Endothelial cell of umbilical vein (primary cell): ENCODE data around the gene ADGRL3. TPM values are rescaled to one million over a fixed set of nuclear protein-coding genes. Genes with fewer than 3 reads are reported as not detected.

ENCODE experiments used
- BruUV-seq: library from RNA; stranded (reverse); fragments of 400-500 nt; replicated peaks from 2 replicates; lab custom pipeline; 2021; lab: Mats Ljungman, UMichigan
- CTCF ChIA-PET: fragments of 300-600, 350-600 bp; sonication (Branson Sonifier 250); formaldehyde crosslinking; loops from one replicate; lab custom pipeline; 2021; ENCODE audit warnings: antibody characterized with exemption, inconsistent platforms; lab: Charles Lee
- POLR2A ChIA-PET: fragments of 300-600, 350-600 bp; sonication (Branson Sonifier 250); formaldehyde crosslinking; loops from one replicate; lab custom pipeline; 2021; ENCODE audit warnings: antibody characterized with exemption, inconsistent platforms; lab: Charles Lee
- DNase-seq: peaks from one replicate; pipeline ENCODE4 v3.0.0-alpha.2; 2011; ENCODE audit warnings: low read depth, low spot score
- FAIRE-seq: peaks from 2 replicates; lab custom pipeline; 2011; peaks lifted over from hg19 to GRCh38; lab: Jason Lieb, UNC
- H2AFZ ChIP-seq: 2 replicates; pipeline ENCODE4 v1.6.0; 2012; ENCODE audit warnings: low read depth, low read length, control low read depth, inconsistent platforms
- H3K27ac ChIP-seq: 2 replicates; pipeline ENCODE4 v1.5.1; 2011; ENCODE audit warnings: low read depth, mild to moderate bottlenecking, control low read depth, low read length, moderate library complexity; ENCODE audit not compliant: insufficient read depth
- H3K27me3 ChIP-seq, 2 experiments: 2 replicates each; pipeline versions ENCODE4 v1.6.0 to v1.6.1; 2011; ENCODE audit warnings: low read length in 2 of 2, mixed read lengths in 1 of 2; ENCODE audit not compliant: control insufficient read depth in 2 of 2, insufficient read depth in 2 of 2
- H3K36me3 ChIP-seq, 2 experiments: 2 replicates in 1 of 2; 3 replicates in 1 of 2; pipeline ENCODE4 v1.5.1; 2011; ENCODE audit warnings: low read length in 2 of 2, mild to moderate bottlenecking in 1 of 2, moderate library complexity in 1 of 2; ENCODE audit not compliant: control insufficient read depth in 2 of 2, insufficient read depth in 2 of 2; ENCODE audit errors: extremely low read depth in 1 of 2
- H3K4me1 ChIP-seq: 3 replicates; pipeline ENCODE4 v1.5.1; 2011; ENCODE audit warnings: mild to moderate bottlenecking, low read length; ENCODE audit not compliant: control insufficient read depth, insufficient read depth; ENCODE audit errors: extremely low read depth
- H3K4me2 ChIP-seq: 2 replicates; pipeline ENCODE4 v1.6.1; 2011; ENCODE audit warnings: low read length, control low read depth, mixed read lengths; ENCODE audit not compliant: insufficient read depth
- H3K4me3 ChIP-seq, 3 experiments: fragments of 200-600 bp in 1 of 3; sonication (generic), shearing (Covaris generic) in 1 of 3; replicated peaks in 1 of 3; 2 replicates each; pipeline ENCODE4 v1.5.1; 2011 to 2016; ENCODE audit warnings: control low read depth in 3 of 3, low read length in 3 of 3, mild to moderate bottlenecking in 2 of 3, inconsistent platforms in 1 of 3, low read depth in 1 of 3, moderate library complexity in 1 of 3; ENCODE audit not compliant: insufficient read depth in 1 of 3
- H3K79me2 ChIP-seq: 2 replicates; pipeline ENCODE4 v1.6.0; 2012; ENCODE audit warnings: low read length, inconsistent platforms; ENCODE audit not compliant: control insufficient read depth, insufficient read depth
- H3K9ac ChIP-seq: replicated peaks from 2 replicates; pipeline ENCODE3; 2011; ENCODE audit warnings: low read length, control low read depth; ENCODE audit not compliant: insufficient read depth; ENCODE audit errors: extremely low read depth
- H3K9me1 ChIP-seq: replicated peaks from 3 replicates; pipeline ENCODE4 v1.6.0; 2011; ENCODE audit warnings: mild to moderate bottlenecking, low read length; ENCODE audit not compliant: control insufficient read depth, insufficient read depth; ENCODE audit errors: extremely low read depth
- H3K9me3 ChIP-seq: replicated peaks from 2 replicates; pipeline ENCODE4 v1.5.1; 2012; ENCODE audit warnings: low read length, inconsistent platforms; ENCODE audit not compliant: control insufficient read depth, insufficient read depth
- H4K20me1 ChIP-seq: replicated peaks from 2 replicates; pipeline ENCODE3; 2011; ENCODE audit warnings: mild to moderate bottlenecking, low read length; ENCODE audit not compliant: control insufficient read depth, insufficient read depth; ENCODE audit errors: extremely low read depth
- CTCF ChIP-seq, 2 donors: IDR thresholded peaks; 1 replicate in 1 of 2; 2 replicates in 1 of 2; pipeline ENCODE4 v1.5.1; 2011; ENCODE audit warnings: low read length in 2 of 2, mild to moderate bottlenecking in 2 of 2, moderate library complexity in 2 of 2, control low read depth in 1 of 2, inconsistent platforms in 1 of 2, low read depth in 1 of 2; ENCODE audit not compliant: insufficient read depth in 1 of 2; ENCODE audit errors: extremely low read depth in 1 of 2
- EZH2 ChIP-seq: IDR thresholded peaks from 2 replicates; pipeline ENCODE4 v1.6.1; 2012; ENCODE audit warnings: borderline replicate concordance, low read depth, mild to moderate bottlenecking, moderate library complexity, low read length, inconsistent platforms; ENCODE audit not compliant: severe bottlenecking
- FOS ChIP-seq: IDR thresholded peaks from 2 replicates; pipeline ENCODE4 v1.6.1; 2011; ENCODE audit warnings: mild to moderate bottlenecking, low read length, moderate library complexity, borderline replicate concordance; ENCODE audit not compliant: insufficient read depth
- GATA2 ChIP-seq: IDR thresholded peaks from 2 replicates; pipeline ENCODE4 v1.7.0; 2011; ENCODE audit warnings: low read depth, mild to moderate bottlenecking, moderate library complexity, mixed read lengths, low read length; ENCODE audit not compliant: insufficient read length, insufficient read depth
- JUN ChIP-seq: IDR thresholded peaks from 2 replicates; pipeline ENCODE4 v1.6.1; 2011; ENCODE audit warnings: borderline replicate concordance, low read depth; ENCODE audit not compliant: insufficient read length, insufficient read depth
- MAX ChIP-seq: IDR thresholded peaks from 2 replicates; pipeline ENCODE4 v1.6.1; 2011; ENCODE audit not compliant: insufficient read depth, insufficient read length
- MYC ChIP-seq: IDR thresholded peaks from one replicate; pipeline ENCODE4 v1.6.1; 2011; ENCODE audit warnings: mild to moderate bottlenecking, low read depth, low read length
- POLR2A ChIP-seq: IDR thresholded peaks from 2 replicates; pipeline ENCODE4 v1.6.1; 2012; ENCODE audit warnings: low read depth, mild to moderate bottlenecking, control low read depth, low read length
- POLR2AphosphoS5 ChIP-seq: IDR thresholded peaks from 2 replicates; pipeline ENCODE4 v1.6.1; 2012; ENCODE audit warnings: low read depth, mild to moderate bottlenecking, control low read depth, low read length, moderate library complexity; ENCODE audit not compliant: insufficient read depth
- dilution Hi-C: fragments of 300-500 bp; cut with MboI; formaldehyde crosslinking; loops from one replicate; pipeline ENCODE4 v1.15.0; 2019; ENCODE audit warnings: low sequenced_read_pairs; ENCODE audit not compliant: extremely low pct_ligation_motif_present
- intact Hi-C: fragments of 100-400 bp; cut with micrococcal nuclease; formaldehyde crosslinking; loops from one replicate; pipeline ENCODE4 v1.10.0; 2022
- polyA plus RNA-seq, 4 experiments: library from polyadenylated mRNA; depleted of rRNA in 3 of 4; stranded (reverse) in 3 of 4; unstranded in 1 of 4; fragments of >200 nt; gene quantifications; 2 replicates each; pipeline versions ENCODE4 v1.2.1 to v1.2.3, GENCODE V29; 2011 to 2012; ENCODE audit warnings: missing spikeins in 1 of 4
- total RNA-seq: library from RNA; stranded (reverse); gene quantifications from 2 replicates; pipeline ENCODE4 v1.2.3, GENCODE V29; 2021

Gene ADGRL3
- total and polyA plus RNA-seq, 2 donors (not counting 3 experiments of a cell fraction or from before 2014, with no cell fraction given) = not detected

- dilution Hi-C loops (no loop called here), intact Hi-C loops (no loop called here)
- Histone ChIP-seq H2AFZ (no peak overlapping the region), H3K4me2 (no peak overlapping the region), H3K4me3 (no peak overlapping the region), H3K36me3 (no peaks in the 10 kb centered on the region), H3K9me1 (no peaks in the 10 kb centered on the region), H3K9me3 (no peaks in the 10 kb centered on the region), H4K20me1 (no peaks in the 10 kb centered on the region), H3K27ac (no peak overlapping the region), H3K9ac (no peak overlapping the region), H3K27me3 (no peaks in the 10 kb centered on the region), H3K4me1 (no peaks in the 10 kb centered on the region), H3K79me2 (no peaks in the 10 kb centered on the region)
- ChIA-PET POLR2A (no interaction called here), CTCF (no interaction called here)
- no peak for TF ChIP-seq MAX
- TF ChIP-seq JUN = no peak
- FAIRE-seq = no peak
- DNase-seq = no peak
- BruUV-seq = no TSS peak
Measured at GRCh38 chr4:62030958-62031357, 830.8 kb downstream of the ADGRL3 start.

GRCh38 chr4:62037571-62037970 is 837.4 kb downstream of the ADGRL3 start:
- H3K9ac ChIP-seq = no peak overlapping the region
- no peak overlapping the region for H3K4me2 ChIP-seq
- H3K79me2 ChIP-seq = no peaks in the 10 kb centered on the region
- dilution Hi-C loops = no loop called here
- H3K9me3 ChIP-seq = no peaks in the 10 kb centered on the region
- FAIRE-seq (no peak), DNase-seq (no peak)
- intact Hi-C loops = no loop called here
- H3K9me1 ChIP-seq = no peaks in the 10 kb centered on the region
- H2AFZ ChIP-seq = no peak overlapping the region
- no peaks in the 10 kb centered on the region for H3K27me3 ChIP-seq
- H3K4me1 ChIP-seq = no peaks in the 10 kb centered on the region
- no TSS peak for BruUV-seq
- no peak overlapping the region for H3K27ac ChIP-seq
- ChIA-PET POLR2A (no interaction called here), CTCF (interaction anchor here (1.2 kb wide), 1 partner anchor 11 kb away, joined by 4 read pairs; no protein-coding TSS in a partner anchor)
- no peaks in the 10 kb centered on the region for H4K20me1 ChIP-seq
- H3K36me3 ChIP-seq = no peaks in the 10 kb centered on the region
- no peak overlapping the region for H3K4me3 ChIP-seq
- TF ChIP-seq POLR2A (no peak), CTCF (IDR thresholded peaks at IDR 0.05; ENCODE audit: extremely low read depth in 1 of 2, insufficient read depth in 1 of 2, low read depth in 1 of 2, low read length in 2 of 2) (no peak), EZH2 (no peak), MYC (no peak), POLR2AphosphoS5 (no peak), GATA2 (no peak), JUN (no peak), FOS (no peak), MAX (no peak)
